ENCODE measurements around the gene PLOD3. TPM values are rescaled to one million over a fixed set of nuclear protein-coding genes. Genes with fewer than 3 reads are reported as not detected.

Gene PLOD3
- total and polyA plus RNA-seq, 2 donors (not counting 1 experiment from before 2014, with no cell fraction given) = 40.1 to 47.5 TPM

DNA sequence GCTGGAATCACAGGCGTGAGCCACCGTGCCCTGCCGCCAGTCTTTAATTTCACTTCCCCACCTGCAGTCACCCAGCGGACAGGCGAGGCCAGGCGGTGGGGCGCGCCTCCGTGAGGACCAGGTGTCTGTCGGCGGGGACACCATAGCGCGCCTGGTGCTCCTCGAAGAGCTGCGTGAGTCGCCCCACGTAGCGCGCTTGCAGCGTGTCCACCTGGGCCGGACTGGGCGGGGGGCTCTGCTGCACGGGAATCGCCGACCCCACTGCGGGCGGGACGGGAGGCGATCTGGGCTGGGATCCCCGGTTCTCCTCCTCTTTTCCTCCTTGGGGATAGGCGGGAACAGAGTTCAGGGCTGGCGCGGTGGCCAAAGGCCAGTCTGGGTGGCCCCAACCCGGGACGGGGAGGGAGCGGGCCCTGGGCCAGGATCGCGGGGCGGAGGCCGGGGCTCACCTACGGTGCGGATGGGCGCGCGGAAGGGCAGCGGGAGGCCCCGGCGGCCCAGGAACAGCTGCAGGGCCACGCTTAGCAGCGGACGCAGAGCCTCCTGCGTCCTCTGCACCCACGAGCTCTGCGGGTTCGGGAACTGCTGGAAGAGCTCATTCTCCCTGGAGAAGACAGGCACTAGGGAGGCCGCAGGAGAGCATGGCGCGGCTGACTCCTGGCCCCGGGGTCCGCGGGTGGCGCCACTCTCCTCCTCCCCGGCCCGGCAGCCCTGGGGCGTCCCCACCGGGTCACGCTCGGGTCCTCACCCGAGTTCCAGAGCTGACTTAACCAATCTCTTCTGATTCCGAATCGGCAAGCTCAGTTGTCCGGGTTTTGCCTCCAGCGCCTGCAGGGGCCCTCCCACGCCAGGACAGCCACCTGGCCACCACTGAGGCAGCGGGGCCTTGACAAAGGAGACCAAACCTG, 15.4 kb downstream of the PLOD3 start:
- Histone ChIP-seq H3K79me2 (ENCODE audit: control insufficient read depth, insufficient read depth, low read length) (no peaks in the 10 kb centered on the region), H3K4me1 (ENCODE audit: control insufficient read depth in 2 of 2, insufficient read depth in 2 of 2, low read length in 2 of 2) (peaks cover 18 to 27% of the 10 kb centered on the region in 2 donors), H4K20me1 (ENCODE audit: control insufficient read depth, insufficient read depth, low read length, poor library complexity, severe bottlenecking) (no peaks in the 10 kb centered on the region), H3K27ac (ENCODE audit: low read length in 2 of 2) (no peak overlapping the region), H3K9ac (ENCODE audit: low read length) (peak overlapping the region; percentile 35), H3K4me2 (replicated peaks; ENCODE audit: low read depth, low read length, poor library complexity, severe bottlenecking) (peak overlapping the region; percentile 73), H3K36me3 (replicated peaks in 1 of 2; ENCODE audit: control extremely low read depth in 1 of 2, control insufficient read depth in 1 of 2, extremely low read depth in 1 of 2, insufficient read depth in 2 of 2, low read length in 1 of 2) (no peaks in the 10 kb centered on the region), H2AFZ (ENCODE audit: insufficient read depth, low read depth, low read length, poor library complexity, severe bottlenecking) (peak overlapping the region; percentile 58), H3K9me3 (ENCODE audit: control extremely low read depth in 1 of 3, control insufficient read depth in 2 of 3, insufficient read depth in 1 of 3, low read length in 2 of 3) (peaks cover 0 to 19% (median 0%) of the 10 kb centered on the region in 3 donors), H3K27me3 (replicated peaks in 1 of 4; ENCODE audit: control extremely low read depth in 1 of 4, control insufficient read depth in 3 of 4, insufficient read depth in 4 of 4, low read length in 3 of 4) (peaks cover 0 to 39% (median 16%) of the 10 kb centered on the region in 4 experiments), H3K4me3 (ENCODE audit: control extremely low read depth in 1 of 5, extremely low read depth in 1 of 5, insufficient read depth in 1 of 5, low read depth in 2 of 5, low read length in 4 of 5) (peak overlapping the region in 3 of 5 experiments; percentile 11 to 39 (median 21))
- H3K4me1 Mint-ChIP-seq = peaks cover 23% of the 10 kb centered on the region
- no peaks in the 10 kb centered on the region for H3K9me3 Mint-ChIP-seq (ENCODE audit: insufficient read depth)
- POLR2A ChIA-PET = no interaction called here
- H3K27ac Mint-ChIP-seq = no peak overlapping the region
- intact Hi-C loops (cut with micrococcal nuclease) = no loop called here
- H3K4me3 Mint-ChIP-seq = peak overlapping the region; percentile 54
- peak; percentile 56 for ATAC-seq (ENCODE audit: low read depth)
- no peak for TF ChIP-seq EZH2 (IDR thresholded peaks at IDR 0.05; ENCODE audit: borderline replicate concordance, insufficient read depth, low read depth, low read length, poor library complexity, severe bottlenecking)
- TF ChIP-seq, protein P1, sequence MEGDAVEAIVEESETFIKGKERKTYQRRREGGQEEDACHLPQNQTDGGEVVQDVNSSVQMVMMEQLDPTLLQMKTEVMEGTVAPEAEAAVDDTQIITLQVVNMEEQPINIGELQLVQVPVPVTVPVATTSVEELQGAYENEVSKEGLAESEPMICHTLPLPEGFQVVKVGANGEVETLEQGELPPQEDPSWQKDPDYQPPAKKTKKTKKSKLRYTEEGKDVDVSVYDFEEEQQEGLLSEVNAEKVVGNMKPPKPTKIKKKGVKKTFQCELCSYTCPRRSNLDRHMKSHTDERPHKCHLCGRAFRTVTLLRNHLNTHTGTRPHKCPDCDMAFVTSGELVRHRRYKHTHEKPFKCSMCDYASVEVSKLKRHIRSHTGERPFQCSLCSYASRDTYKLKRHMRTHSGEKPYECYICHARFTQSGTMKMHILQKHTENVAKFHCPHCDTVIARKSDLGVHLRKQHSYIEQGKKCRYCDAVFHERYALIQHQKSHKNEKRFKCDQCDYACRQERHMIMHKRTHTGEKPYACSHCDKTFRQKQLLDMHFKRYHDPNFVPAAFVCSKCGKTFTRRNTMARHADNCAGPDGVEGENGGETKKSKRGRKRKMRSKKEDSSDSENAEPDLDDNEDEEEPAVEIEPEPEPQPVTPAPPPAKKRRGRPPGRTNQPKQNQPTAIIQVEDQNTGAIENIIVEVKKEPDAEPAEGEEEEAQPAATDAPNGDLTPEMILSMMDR (IDR thresholded peaks at IDR 0.05) = no peak
- 12% methylated on average over 71 of the region's 75 CpGs for WGBS (ENCODE audit: insufficient coverage)
- CTCF ChIA-PET = interaction anchor here (1.0 to 2.8 kb wide), 2 partner anchors 58 to 81 kb away, joined by 4 to 10 read pairs; no protein-coding TSS in a partner anchor
- peaks cover 24% of the 10 kb centered on the region for H3K27me3 Mint-ChIP-seq
- peak; percentile 62 for DNase-seq

All from B cell (primary cell).